H1 (cell line): Measurements from ENCODE around the gene GAST. TPM values are rescaled to one million over a fixed set of nuclear protein-coding genes. Genes with fewer than 3 reads are reported as not detected.
A peak's percentile ranks its signal among the peaks of the same experiment; 100 is the strongest.

ENCODE experiments used
- TEAD4 ChIP-seq: IDR thresholded peaks from 2 replicates; pipeline ENCODE4 v1.6.1; 2012; ENCODE audit warnings: low read depth, low read length, inconsistent platforms, mixed read lengths
- polyA plus RNA-seq, 7 experiments: library from polyadenylated mRNA; depleted of rRNA in 3 of 7; stranded (reverse) in 5 of 7; unstranded in 2 of 7; fragments of >200 nt in 5 of 7; fragments of 200-250 nt in 2 of 7; gene quantifications; 1 replicate in 5 of 7; 2 replicates in 1 of 7; 4 replicates in 1 of 7; pipeline versions ENCODE4 v1.2.1 to v1.2.3, GENCODE V29; 2011 to 2013; ENCODE audit warnings: missing spikeins in 2 of 7, mixed read lengths in 2 of 7
- total RNA-seq: library from RNA; stranded (reverse); fragmentation: NEBNext Ultra II Directional; extraction: Animal tissue kit (Norgen Biotek cat#: 25700); gene quantifications from 2 replicates; pipeline ENCODE4 v1.2.1, GENCODE V29; 2021
- TF ChIP-seq, protein P1 (sequence below): IDR thresholded peaks from 2 replicates; pipeline ENCODE4 v1.6.1; 2011; ENCODE audit warnings: low read length, improper control_type of control experiment
- TF ChIP-seq, protein P2 (sequence below), 3 experiments: IDR thresholded peaks; 1 replicate in 2 of 3; 2 replicates in 1 of 3; pipeline versions ENCODE4 v1.5.1 to v1.6.1; 2011; ENCODE audit warnings: low read length in 3 of 3, mild to moderate bottlenecking in 3 of 3, inconsistent platforms in 2 of 3, low read depth in 1 of 3, moderate library complexity in 1 of 3; ENCODE audit not compliant: insufficient read depth in 1 of 3; ENCODE audit errors: control extremely low read depth in 1 of 3

The GAST gene
- total and polyA plus RNA-seq, 2 of the 8 experiments (the other 6 are each of a cell fraction or from before 2014, with no cell fraction given): not detected

DNA sequence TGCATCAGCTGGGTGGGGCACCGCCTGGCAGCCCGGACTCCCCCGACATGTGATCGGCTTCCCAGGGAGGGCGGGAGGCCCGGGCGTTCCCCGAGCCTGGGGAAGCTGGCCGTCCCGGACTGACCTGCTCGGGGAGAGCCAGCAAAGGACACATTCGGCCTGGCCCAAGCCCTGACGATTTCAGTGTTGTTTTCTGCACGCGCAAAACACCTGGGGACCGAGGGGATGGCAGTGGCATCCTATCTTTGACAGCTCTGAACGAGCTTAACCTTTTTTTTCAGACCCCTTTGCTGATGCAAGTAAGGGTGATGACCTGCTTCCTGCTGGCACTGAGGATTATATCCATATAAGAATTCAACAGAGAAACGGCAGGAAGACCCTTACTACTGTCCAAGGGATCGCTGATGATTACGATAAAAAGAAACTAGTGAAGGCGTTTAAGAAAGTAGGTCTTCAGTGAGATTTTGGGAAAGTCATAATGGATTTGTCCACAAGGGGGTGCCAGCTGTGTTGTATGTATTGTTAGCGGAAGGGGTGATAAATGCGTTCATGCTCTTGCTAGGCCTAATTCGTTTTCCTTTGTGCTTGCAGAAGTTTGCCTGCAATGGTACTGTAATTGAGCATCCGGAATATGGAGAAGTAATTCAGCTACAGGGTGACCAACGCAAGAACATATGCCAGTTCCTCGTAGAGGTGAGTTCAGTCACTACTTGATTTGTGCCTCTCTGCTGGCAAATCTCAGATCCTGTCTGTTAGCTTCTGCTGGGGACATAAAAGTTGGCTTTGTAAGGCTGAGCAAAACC lies 22.4 kb upstream of the GAST start (continued):
- TF ChIP-seq, protein P1, sequence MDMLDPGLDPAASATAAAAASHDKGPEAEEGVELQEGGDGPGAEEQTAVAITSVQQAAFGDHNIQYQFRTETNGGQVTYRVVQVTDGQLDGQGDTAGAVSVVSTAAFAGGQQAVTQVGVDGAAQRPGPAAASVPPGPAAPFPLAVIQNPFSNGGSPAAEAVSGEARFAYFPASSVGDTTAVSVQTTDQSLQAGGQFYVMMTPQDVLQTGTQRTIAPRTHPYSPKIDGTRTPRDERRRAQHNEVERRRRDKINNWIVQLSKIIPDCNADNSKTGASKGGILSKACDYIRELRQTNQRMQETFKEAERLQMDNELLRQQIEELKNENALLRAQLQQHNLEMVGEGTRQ: peak; percentile 28; the same call in 1 of the 2 replicates
- TF ChIP-seq, protein P2, sequence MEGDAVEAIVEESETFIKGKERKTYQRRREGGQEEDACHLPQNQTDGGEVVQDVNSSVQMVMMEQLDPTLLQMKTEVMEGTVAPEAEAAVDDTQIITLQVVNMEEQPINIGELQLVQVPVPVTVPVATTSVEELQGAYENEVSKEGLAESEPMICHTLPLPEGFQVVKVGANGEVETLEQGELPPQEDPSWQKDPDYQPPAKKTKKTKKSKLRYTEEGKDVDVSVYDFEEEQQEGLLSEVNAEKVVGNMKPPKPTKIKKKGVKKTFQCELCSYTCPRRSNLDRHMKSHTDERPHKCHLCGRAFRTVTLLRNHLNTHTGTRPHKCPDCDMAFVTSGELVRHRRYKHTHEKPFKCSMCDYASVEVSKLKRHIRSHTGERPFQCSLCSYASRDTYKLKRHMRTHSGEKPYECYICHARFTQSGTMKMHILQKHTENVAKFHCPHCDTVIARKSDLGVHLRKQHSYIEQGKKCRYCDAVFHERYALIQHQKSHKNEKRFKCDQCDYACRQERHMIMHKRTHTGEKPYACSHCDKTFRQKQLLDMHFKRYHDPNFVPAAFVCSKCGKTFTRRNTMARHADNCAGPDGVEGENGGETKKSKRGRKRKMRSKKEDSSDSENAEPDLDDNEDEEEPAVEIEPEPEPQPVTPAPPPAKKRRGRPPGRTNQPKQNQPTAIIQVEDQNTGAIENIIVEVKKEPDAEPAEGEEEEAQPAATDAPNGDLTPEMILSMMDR (IDR thresholded peaks at IDR 0.05; ENCODE audit: control extremely low read depth in 1 of 3, insufficient read depth in 1 of 3, low read depth in 1 of 3, low read length in 3 of 3): peak in 2 of 3 experiments; percentile 32 to 70; a peak in 2 of 4 replicates
- no peak for TF ChIP-seq TEAD4
